Heart left ventricle (tissue), 13 donors: ENCODE data around the gene CDK5R2.

Experiments used
- CTCF ChIP-seq, 12 donors: fragments of 200-600 bp; sonication (generic) in 4 of 12; IDR thresholded peaks; one replicate each; pipeline versions ENCODE4 v1.5.0 to v1.8.0; 2018 to 2022; ENCODE audit warnings: antibody characterized with exemption in 12 of 12, mild to moderate bottlenecking in 5 of 12
- POLR2A ChIP-seq, 2 donors: fragments of 450-650 bp; IDR thresholded peaks; one replicate each; pipeline ENCODE4 v1.6.1; 2017; ENCODE audit warnings: antibody characterized with exemption in 2 of 2, mild to moderate bottlenecking in 2 of 2, moderate library complexity in 2 of 2
- donor health status: ischemic (EF 13 %, LVEDD 7.1; RV severe dilation, severe dysfunction).
- donor health status: DM: no; HTN: yes; CAD: no.
- donor health status: DM: no; HTN: no; CAD: no.
- donor health status: ischemic (EF 25% LVEDD 6.9; RV normal size, moderate dysfunction).
- donor health status: ischemic (EF 25% LVEDD 5.7; RV mildly dilated, moderate dysfunction).
- donor health status: ischemic (EF 35%, LVEDD 5.7; RV mildly dilated, moderate dysfunction).
- donor health status: nonischemic (EF 11% LVEDD 7.7; RV severe dilation, severe dysfunction).
- donor health status: DM: yes; HTN: yes; CAD: no.
- donor health status: PGD.
- donor health status: ischemic (EF 29% LVEDD 5.4; RV normal size, mild dysfunction).
- donor health status: nonischemic (EF 23%, LVEDD 6.1; RV moderate dilation, normal function).

- no peak for TF ChIP-seq CTCF (IDR thresholded peaks at IDR 0.05)
- TF ChIP-seq POLR2A (IDR thresholded peaks at IDR 0.05): no peak
Observed at GRCh38 chr2:218998414-218999002, 39.0 kb downstream of the CDK5R2 start.
